HEK293T (cell line): ENCODE measurements around the gene OPRL1.

ENCODE experiments used
- BHLHE40 ChIP-seq: fragments of 450-650 bp; IDR thresholded peaks from 2 replicates; pipeline ENCODE4 v1.6.1; 2016; ENCODE audit warnings: mild to moderate bottlenecking, moderate library complexity, borderline replicate concordance
- SP1 ChIP-seq: fragments of 450-650 bp; IDR thresholded peaks from 2 replicates; pipeline ENCODE4 v1.6.1; 2017

- TF ChIP-seq BHLHE40 (no peak), SP1 (no peak)
Measured at GRCh38 chr20:64112691-64113443, 33.0 kb downstream of the OPRL1 start.
